ENCODE results near the gene ZFP92. TPM values are rescaled to one million over a fixed set of nuclear protein-coding genes. Genes with fewer than 3 reads are reported as not detected.

Gene ZFP92
- total RNA-seq, 6 donors from 2014 or later: 2.7 to 5.1 (median 3.7) TPM

DNA sequence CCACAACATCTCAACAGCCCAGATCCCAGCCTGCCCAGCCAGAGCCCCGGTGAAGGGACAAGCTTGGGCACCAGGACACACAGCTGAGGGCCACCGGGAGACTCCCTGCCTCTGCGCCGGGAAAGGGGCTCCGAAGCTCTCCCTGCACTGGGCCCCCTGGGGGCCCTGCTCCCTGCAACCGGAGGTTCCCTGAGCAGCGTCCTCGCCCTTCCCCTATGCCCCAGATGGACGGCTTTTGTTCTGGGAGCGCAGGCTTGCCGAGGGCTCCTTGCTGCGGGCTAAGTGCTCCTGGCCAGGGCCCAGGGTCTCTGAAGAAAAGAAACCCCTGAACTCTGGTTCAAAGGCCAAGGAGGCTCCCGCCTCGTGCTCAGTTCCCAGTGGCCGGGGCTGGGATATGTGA is 899 bp upstream of the ZFP92 start:
- no peaks in the 10 kb centered on the region for H3K36me3 ChIP-seq
- H3K9me3 ChIP-seq: no peaks in the 10 kb centered on the region
- DNase-seq: no peak
- H3K27me3 ChIP-seq: no peaks in the 10 kb centered on the region
- peaks cover 0 to 13% (median 4%) of the 10 kb centered on the region in 4 donors for H3K4me1 ChIP-seq
- no peak for ATAC-seq (ENCODE audit: low FRiP score in 2 of 2)
- H3K27ac ChIP-seq: no peak overlapping the region
- 83 to 87% methylated on average over 8 to 15 of the region's 15 CpGs for WGBS, 2 donors
- TF ChIP-seq CTCF (IDR thresholded peaks at IDR 0.05) (no peak), POLR2AphosphoS5 (IDR thresholded peaks at IDR 0.05) (no peak), POLR2A (IDR thresholded peaks at IDR 0.05) (no peak), EP300 (IDR thresholded peaks at IDR 0.05) (no peak)
- no peak overlapping the region for H3K4me3 ChIP-seq

GRCh38 chrX:153410888-153411254 is 401 bp upstream of the ZFP92 start:
- no peak for TF ChIP-seq POLR2A (IDR thresholded peaks at IDR 0.05)
- no peak for TF ChIP-seq POLR2AphosphoS5 (IDR thresholded peaks at IDR 0.05)
- no peak for TF ChIP-seq EP300 (IDR thresholded peaks at IDR 0.05)
- no peak for TF ChIP-seq CTCF (IDR thresholded peaks at IDR 0.05)

DNA sequence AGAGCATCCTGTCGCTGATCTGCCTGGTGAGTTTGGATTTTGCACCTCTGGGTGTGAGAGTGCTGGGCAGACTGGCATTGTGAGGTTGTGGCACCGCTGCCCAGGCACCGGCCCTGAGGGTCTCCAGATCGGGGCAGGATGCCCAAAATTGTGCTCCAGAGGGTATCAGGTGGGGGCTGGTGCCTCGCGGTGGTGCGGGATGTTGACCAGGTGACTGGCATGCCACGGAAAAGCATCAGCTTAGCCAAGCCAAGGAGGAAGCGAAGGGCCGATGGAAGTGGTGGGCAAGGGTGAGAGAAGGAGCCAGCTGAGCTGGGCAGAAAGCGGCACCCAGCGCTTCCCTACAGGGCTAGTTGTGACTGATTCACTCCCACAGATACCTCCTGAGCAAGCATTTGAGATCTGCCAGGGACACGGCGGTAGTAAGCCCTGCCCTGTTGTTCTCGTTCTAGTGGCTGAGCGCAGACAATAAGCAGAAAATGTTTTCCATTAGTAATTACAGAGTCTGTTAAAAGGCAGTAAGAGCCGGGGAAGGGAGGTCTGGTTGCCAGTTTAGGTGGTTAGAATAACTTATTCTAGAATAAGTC is 809 bp downstream of the ZFP92 start:
- H3K9me3 ChIP-seq: no peaks in the 10 kb centered on the region
- no peaks in the 10 kb centered on the region for H3K36me3 ChIP-seq
- H3K4me3 ChIP-seq: peak overlapping the region; percentile 20 to 67 (median 52)
- DNase-seq: no peak
- TF ChIP-seq EP300 (IDR thresholded peaks at IDR 0.05) (no peak), POLR2A (IDR thresholded peaks at IDR 0.05) (no peak), CTCF (IDR thresholded peaks at IDR 0.05) (no peak), POLR2AphosphoS5 (IDR thresholded peaks at IDR 0.05) (no peak)
- ATAC-seq (ENCODE audit: low FRiP score in 2 of 2): no peak
- no peaks in the 10 kb centered on the region for H3K27me3 ChIP-seq
- 50 to 70% methylated on average over 1 to 17 of the region's 17 CpGs for WGBS, 2 donors
- peaks cover 0 to 13% (median 4%) of the 10 kb centered on the region in 4 donors for H3K4me1 ChIP-seq
- peak overlapping the region in 3 of 4 donors; percentile 57 to 64 (median 61) for H3K27ac ChIP-seq

More at GRCh38 chrX:153410888-153411254, 401 bp upstream of the ZFP92 start:
- Histone ChIP-seq H3K36me3 (no peaks in the 10 kb centered on the region), H3K4me3 (peak overlapping the region in 3 of 4 donors; percentile 46 to 67 (median 58)), H3K27me3 (no peaks in the 10 kb centered on the region), H3K4me1 (peaks cover 0 to 13% (median 4%) of the 10 kb centered on the region in 4 donors), H3K27ac (peak overlapping the region in 2 of 4 donors; percentile 61 to 64), H3K9me3 (no peaks in the 10 kb centered on the region)
- ATAC-seq (ENCODE audit: low FRiP score in 2 of 2) (no peak), DNase-seq (no peak)
- 63 to 70% methylated on average over 5 to 12 of the region's 12 CpGs for WGBS, 2 donors

DNA sequence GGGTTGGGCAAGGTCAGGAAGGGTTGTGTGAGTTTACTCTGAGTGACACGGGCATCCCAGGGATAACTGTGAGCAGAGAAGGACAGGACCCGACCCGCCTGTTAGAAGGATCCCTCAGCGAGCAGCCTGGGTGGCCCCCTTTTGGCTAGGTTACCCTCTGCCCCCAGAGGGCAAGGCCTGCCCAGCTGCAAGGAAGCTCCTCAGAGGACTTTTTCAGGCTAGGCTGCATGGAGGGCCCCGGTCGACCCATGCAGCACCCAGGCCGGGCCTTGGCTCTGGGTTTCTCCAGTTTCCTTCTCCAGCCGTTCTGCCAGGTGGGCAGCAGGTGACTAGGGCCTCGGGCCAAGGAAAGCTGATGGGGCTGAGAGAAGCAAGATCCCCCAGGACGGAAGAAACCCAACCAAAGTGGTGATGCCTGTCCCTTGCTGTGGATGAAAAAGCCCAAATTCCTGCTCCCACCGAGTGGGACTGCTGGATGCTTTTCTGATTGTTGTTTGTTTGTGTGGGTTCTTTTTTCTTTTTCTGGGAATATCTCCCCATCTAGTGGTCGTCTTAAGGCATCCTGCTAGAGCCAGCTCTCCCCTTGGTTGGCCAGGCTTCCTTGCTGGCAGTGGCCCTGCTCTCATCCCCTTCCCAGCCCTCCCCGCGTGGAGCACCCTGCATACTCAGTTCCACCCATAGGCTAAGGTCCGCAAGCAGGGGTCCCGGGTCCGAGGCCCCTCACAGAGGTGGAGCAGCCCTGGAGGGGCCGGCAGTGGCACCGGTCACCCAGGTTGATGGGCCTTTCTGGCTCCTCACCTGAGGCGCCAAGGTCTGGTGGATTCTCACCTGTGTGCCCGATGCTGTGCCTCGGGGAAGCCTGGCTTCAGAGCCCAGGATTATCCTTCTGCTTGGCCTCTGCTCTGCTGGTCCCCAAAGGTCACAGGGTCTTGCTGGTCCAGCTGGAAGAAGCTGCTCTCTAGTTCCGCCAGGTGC is 1.8 kb downstream of the ZFP92 start:
- Histone ChIP-seq H3K27me3 (no peaks in the 10 kb centered on the region), H3K27ac (no peak overlapping the region), H3K4me1 (peaks cover 0 to 13% (median 4%) of the 10 kb centered on the region in 4 donors), H3K4me3 (peak overlapping the region in 2 of 4 donors; percentile 58 to 67), H3K36me3 (no peaks in the 10 kb centered on the region), H3K9me3 (no peaks in the 10 kb centered on the region)
- no peak for TF ChIP-seq POLR2A (IDR thresholded peaks at IDR 0.05)
- TF ChIP-seq POLR2AphosphoS5 (IDR thresholded peaks at IDR 0.05): no peak
- TF ChIP-seq EP300 (IDR thresholded peaks at IDR 0.05): no peak
- TF ChIP-seq CTCF (IDR thresholded peaks at IDR 0.05): no peak
- ATAC-seq (ENCODE audit: low FRiP score in 2 of 2) (no peak), DNase-seq (no peak)
- 58 to 82% methylated on average over 5 to 23 of the region's 23 CpGs for WGBS, 2 donors

Measured in upper lobe of left lung (tissue), 6 donors.